HAP-1 (cell line): ENCODE results near the gene GID4.

Source experiments
- DNase-seq, 2 experiments: peaks; one replicate each; pipeline ENCODE4 v3.0.0-alpha.2; 2016 to 2020; ENCODE audit warnings: low spot score in 2 of 2
- H3K27me3 ChIP-seq: fragments of 250-450 bp; sonication (Bioruptor Pico); 2 replicates; pipeline ENCODE4 v1.5.1; 2020; ENCODE audit warnings: low read depth, mild to moderate bottlenecking, moderate library complexity
- H3K36me3 ChIP-seq: fragments of 250-450 bp; sonication (Bioruptor Pico); replicated peaks from 2 replicates; pipeline ENCODE4 v1.5.1; 2020; ENCODE audit warnings: mild to moderate bottlenecking
- H3K4me1 ChIP-seq: fragments of 250-450 bp; sonication (Bioruptor Pico); 2 replicates; pipeline ENCODE4 v1.5.1; 2020; ENCODE audit warnings: mild to moderate bottlenecking
- H3K4me3 ChIP-seq: fragments of 250-450 bp; sonication (Bioruptor Pico); 2 replicates; pipeline ENCODE4 v1.5.1; 2020; ENCODE audit warnings: mild to moderate bottlenecking, moderate library complexity
- H3K9me3 ChIP-seq: fragments of 250-450 bp; sonication (Bioruptor Pico); 2 replicates; pipeline ENCODE4 v1.5.1; 2020; ENCODE audit warnings: mild to moderate bottlenecking, moderate library complexity
- in situ Hi-C: fragments of 300-500 bp; cut with MboI; formaldehyde crosslinking; loops from 3 replicates; pipeline ENCODE4 v1.14.3; 2020; ENCODE audit warnings: low sequenced_read_pairs, inconsistent platforms, mixed read lengths

Gene GID4

GRCh38 chr17:18025945-18026776, 13.0 kb upstream of the GID4 start:
- DNase-seq = peak; percentile 12 to 62
- H3K4me3 ChIP-seq = no peak overlapping the region
- H3K9me3 ChIP-seq = no peaks in the 10 kb centered on the region
- in situ Hi-C loops = no loop called here
- no peaks in the 10 kb centered on the region for H3K36me3 ChIP-seq
- H3K4me1 ChIP-seq = peaks cover 15% of the 10 kb centered on the region
- no peaks in the 10 kb centered on the region for H3K27me3 ChIP-seq

GRCh38 chr17:18027280-18027679, 11.9 kb upstream of the GID4 start:
- no peaks in the 10 kb centered on the region for H3K9me3 ChIP-seq
- peaks cover 15% of the 10 kb centered on the region for H3K4me1 ChIP-seq
- no peaks in the 10 kb centered on the region for H3K27me3 ChIP-seq
- no peak for DNase-seq
- in situ Hi-C loops = no loop called here
- H3K36me3 ChIP-seq = no peaks in the 10 kb centered on the region
- H3K4me3 ChIP-seq = no peak overlapping the region

GRCh38 chr17:18028114-18028951, 10.9 kb upstream of the GID4 start:
- Histone ChIP-seq H3K9me3 (no peaks in the 10 kb centered on the region), H3K27me3 (no peaks in the 10 kb centered on the region), H3K4me3 (no peak overlapping the region), H3K4me1 (peaks cover 15% of the 10 kb centered on the region), H3K36me3 (no peaks in the 10 kb centered on the region)
- DNase-seq = no peak
- in situ Hi-C loops = no loop called here

GRCh38 chr17:18028952-18029540, 10.2 kb upstream of the GID4 start:
- no peaks in the 10 kb centered on the region for H3K36me3 ChIP-seq
- no peaks in the 10 kb centered on the region for H3K27me3 ChIP-seq
- no peaks in the 10 kb centered on the region for H3K9me3 ChIP-seq
- peak; percentile 76 to 97 for DNase-seq
- in situ Hi-C loops = no loop called here
- H3K4me1 ChIP-seq = peaks cover 15% of the 10 kb centered on the region
- no peak overlapping the region for H3K4me3 ChIP-seq

GRCh38 chr17:18031955-18032354, 7.3 kb upstream of the GID4 start:
- DNase-seq = no peak
- H3K36me3 ChIP-seq = no peaks in the 10 kb centered on the region
- no peaks in the 10 kb centered on the region for H3K9me3 ChIP-seq
- in situ Hi-C loops = loop anchor here (10.0 kb wide), 2 partner anchors 207 to 357 kb away; no protein-coding TSS in a partner anchor
- no peaks in the 10 kb centered on the region for H3K27me3 ChIP-seq
- H3K4me1 ChIP-seq = peaks cover 15% of the 10 kb centered on the region
- no peak overlapping the region for H3K4me3 ChIP-seq

- in situ Hi-C loops = loop anchor here (10.0 kb wide), 2 partner anchors 209 to 359 kb away; no protein-coding TSS in a partner anchor
- Histone ChIP-seq H3K9me3 (no peaks in the 10 kb centered on the region), H3K4me1 (peaks cover 16% of the 10 kb centered on the region), H3K27me3 (no peaks in the 10 kb centered on the region), H3K36me3 (no peaks in the 10 kb centered on the region), H3K4me3 (no peak overlapping the region)
- DNase-seq = peak; percentile 67 to 87
Observed at GRCh38 chr17:18033442-18034099, 5.6 kb upstream of the GID4 start.

GRCh38 chr17:18035704-18036103, 3.5 kb upstream of the GID4 start:
- Histone ChIP-seq H3K4me1 (peaks cover 12% of the 10 kb centered on the region), H3K36me3 (no peaks in the 10 kb centered on the region), H3K27me3 (no peaks in the 10 kb centered on the region), H3K4me3 (no peak overlapping the region), H3K9me3 (no peaks in the 10 kb centered on the region)
- in situ Hi-C loops = loop anchor here (10.0 kb wide), 2 partner anchors 211 to 361 kb away; no protein-coding TSS in a partner anchor
- no peak for DNase-seq

- DNase-seq = no peak
- H3K4me1 ChIP-seq = peaks cover 15% of the 10 kb centered on the region
- no peak overlapping the region for H3K4me3 ChIP-seq
- no peaks in the 10 kb centered on the region for H3K9me3 ChIP-seq
- no peaks in the 10 kb centered on the region for H3K27me3 ChIP-seq
- H3K36me3 ChIP-seq = no peaks in the 10 kb centered on the region
- in situ Hi-C loops = loop anchor here (10.0 kb wide), 2 partner anchors 213 to 363 kb away; no protein-coding TSS in a partner anchor
Observed at GRCh38 chr17:18037486-18037885, 1.7 kb upstream of the GID4 start.

GRCh38 chr17:18038149-18038850, 908 bp upstream of the GID4 start:
- no peak for DNase-seq
- in situ Hi-C loops = loop anchor here (10.0 kb wide), 2 partner anchors 213 to 363 kb away; no protein-coding TSS in a partner anchor

GRCh38 chr17:18039535-18040260, 490 bp downstream of the GID4 start:
- DNase-seq = peak in 1 of 2 experiments; percentile 53
- Histone ChIP-seq H3K27me3 (no peaks in the 10 kb centered on the region), H3K4me3 (peak overlapping the region; percentile 78), H3K9me3 (no peaks in the 10 kb centered on the region), H3K4me1 (peaks cover 15% of the 10 kb centered on the region), H3K36me3 (no peaks in the 10 kb centered on the region)
- in situ Hi-C loops = loop anchor here (10.0 kb wide), 2 partner anchors 215 to 365 kb away; no protein-coding TSS in a partner anchor

More at GRCh38 chr17:18038149-18038850, 908 bp upstream of the GID4 start:
- H3K4me1 ChIP-seq = peaks cover 15% of the 10 kb centered on the region
- H3K4me3 ChIP-seq = peak overlapping the region; percentile 78
- no peaks in the 10 kb centered on the region for H3K36me3 ChIP-seq
- H3K9me3 ChIP-seq = no peaks in the 10 kb centered on the region
- no peaks in the 10 kb centered on the region for H3K27me3 ChIP-seq

GRCh38 chr17:18040261-18040858, 1.2 kb downstream of the GID4 start:
- Histone ChIP-seq H3K36me3 (peaks cover 2% of the 10 kb centered on the region; the same call in 1 of the 2 replicates), H3K27me3 (no peaks in the 10 kb centered on the region), H3K9me3 (no peaks in the 10 kb centered on the region), H3K4me1 (peaks cover 15% of the 10 kb centered on the region), H3K4me3 (peak overlapping the region; percentile 78)
- in situ Hi-C loops = no loop called here
- no peak for DNase-seq

GRCh38 chr17:18041776-18042175, 2.6 kb downstream of the GID4 start:
- H3K27me3 ChIP-seq = no peaks in the 10 kb centered on the region
- H3K36me3 ChIP-seq = peaks cover 2% of the 10 kb centered on the region; the same call in 1 of the 2 replicates
- peaks cover 15% of the 10 kb centered on the region for H3K4me1 ChIP-seq
- in situ Hi-C loops = no loop called here
- no peak overlapping the region for H3K4me3 ChIP-seq
- no peaks in the 10 kb centered on the region for H3K9me3 ChIP-seq
- no peak for DNase-seq
